AG04450 (cell line): Measurements from ENCODE around the gene TINCR. TPM values are rescaled to one million over a fixed set of nuclear protein-coding genes. Genes with fewer than 3 reads are reported as not detected.
"Not testable (repeated sequence)": the region's sequence is repeated elsewhere in the genome, so short reads cannot be mapped to it uniquely, and the experiment has no call there.

Experiments
- CTCF ChIA-PET: fragments of 300-600, 350-600 bp; formaldehyde crosslinking; extraction: SDS; loops from one replicate; lab custom pipeline; 2022; ENCODE audit warnings: antibody characterized with exemption, inconsistent platforms; lab: Charles Lee
- POLR2A ChIA-PET: fragments of 350-600 bp; formaldehyde crosslinking; extraction: SDS; loops from one replicate; lab custom pipeline; 2021; ENCODE audit warnings: antibody characterized with exemption, inconsistent platforms; lab: Yijun Ruan, JAX
- DNase-seq: peaks from one replicate; pipeline ENCODE4 v3.0.0-alpha.2; 2011; ENCODE audit warnings: low read depth, low spot score
- H3K27ac ChIP-seq: one replicate; pipeline ENCODE4 v1.5.1; 2012; ENCODE audit warnings: low read depth, low read length, control low read depth
- H3K27me3 ChIP-seq: one replicate; pipeline ENCODE4 v1.6.0; 2012; ENCODE audit warnings: low read length; ENCODE audit not compliant: control insufficient read depth, insufficient read depth
- H3K4me3 ChIP-seq: 2 replicates; pipeline ENCODE4 v1.5.1; 2011; ENCODE audit warnings: mild to moderate bottlenecking, low read depth, low read length, control low read depth
- H3K9me3 ChIP-seq: 2 replicates; pipeline ENCODE4 v1.5.1; 2012; ENCODE audit warnings: low read length; ENCODE audit not compliant: control insufficient read depth, insufficient read depth
- polyA plus RNA-seq: library from polyadenylated mRNA; depleted of rRNA; stranded (reverse); fragments of >200 nt; gene quantifications from 2 replicates; pipeline ENCODE4 v1.2.3, GENCODE V29; 2011
- TF ChIP-seq, protein P1 (sequence below): IDR thresholded peaks from 2 replicates; pipeline ENCODE4 v1.5.1; 2011; ENCODE audit warnings: low read depth, low read length, control low read depth, inconsistent platforms

Gene TINCR
- polyA plus RNA-seq, 1 experiment = 0.04 TPM

DNA sequence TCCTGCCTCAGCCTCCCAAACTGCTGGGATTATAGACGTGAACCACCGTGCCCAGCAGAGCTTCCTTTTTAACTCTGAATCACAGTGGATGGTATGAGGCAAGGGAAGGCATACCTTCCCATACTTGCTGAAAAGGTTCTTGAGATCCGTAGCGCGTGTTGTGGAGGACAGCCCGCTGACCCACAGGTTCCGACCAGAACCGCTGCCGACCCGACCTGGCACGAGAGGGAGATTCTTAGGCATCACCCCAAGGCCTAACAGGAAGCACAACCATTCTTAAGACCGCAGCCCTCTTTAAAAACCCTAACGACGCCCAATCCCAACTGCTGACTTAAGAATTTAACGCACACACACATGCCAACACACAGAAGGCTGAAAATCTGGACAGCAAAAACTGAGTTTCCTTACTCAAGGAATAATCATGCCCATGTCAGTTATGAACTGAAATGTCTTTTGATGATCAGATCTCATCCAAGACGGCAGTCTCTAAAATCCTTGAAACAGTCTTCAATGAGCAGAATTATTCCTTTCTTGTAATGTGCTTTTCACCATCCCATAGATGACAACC lies 42.2 kb upstream of the TINCR start:
- no peak for DNase-seq
- Histone ChIP-seq H3K4me3 (no peak overlapping the region), H3K27ac (no peak overlapping the region), H3K27me3 (no peaks in the 10 kb centered on the region), H3K9me3 (no peaks in the 10 kb centered on the region)
- CTCF ChIA-PET = no interaction called here
- TF ChIP-seq, protein P1, sequence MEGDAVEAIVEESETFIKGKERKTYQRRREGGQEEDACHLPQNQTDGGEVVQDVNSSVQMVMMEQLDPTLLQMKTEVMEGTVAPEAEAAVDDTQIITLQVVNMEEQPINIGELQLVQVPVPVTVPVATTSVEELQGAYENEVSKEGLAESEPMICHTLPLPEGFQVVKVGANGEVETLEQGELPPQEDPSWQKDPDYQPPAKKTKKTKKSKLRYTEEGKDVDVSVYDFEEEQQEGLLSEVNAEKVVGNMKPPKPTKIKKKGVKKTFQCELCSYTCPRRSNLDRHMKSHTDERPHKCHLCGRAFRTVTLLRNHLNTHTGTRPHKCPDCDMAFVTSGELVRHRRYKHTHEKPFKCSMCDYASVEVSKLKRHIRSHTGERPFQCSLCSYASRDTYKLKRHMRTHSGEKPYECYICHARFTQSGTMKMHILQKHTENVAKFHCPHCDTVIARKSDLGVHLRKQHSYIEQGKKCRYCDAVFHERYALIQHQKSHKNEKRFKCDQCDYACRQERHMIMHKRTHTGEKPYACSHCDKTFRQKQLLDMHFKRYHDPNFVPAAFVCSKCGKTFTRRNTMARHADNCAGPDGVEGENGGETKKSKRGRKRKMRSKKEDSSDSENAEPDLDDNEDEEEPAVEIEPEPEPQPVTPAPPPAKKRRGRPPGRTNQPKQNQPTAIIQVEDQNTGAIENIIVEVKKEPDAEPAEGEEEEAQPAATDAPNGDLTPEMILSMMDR = no peak
- POLR2A ChIA-PET = no interaction called here

DNA sequence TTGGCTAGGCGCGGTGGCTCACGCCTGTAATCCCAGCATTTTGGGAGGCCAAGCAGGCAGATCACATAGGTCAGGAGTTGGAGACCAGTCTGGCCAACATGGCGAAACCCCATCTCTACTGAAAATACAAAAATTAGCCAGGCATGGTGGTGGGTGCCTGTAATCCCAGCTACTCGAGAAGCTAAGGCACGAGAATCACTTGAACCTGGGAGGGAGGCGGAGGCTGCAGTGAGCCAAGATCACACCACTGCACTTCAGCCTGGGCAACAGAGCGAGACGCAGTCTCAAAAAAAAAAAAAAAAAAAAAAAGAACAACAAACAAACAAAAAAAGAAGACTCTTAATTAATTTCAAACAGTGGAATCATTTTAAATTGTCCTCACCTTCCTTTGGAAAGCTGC lies 41.0 kb upstream of the TINCR start:
- CTCF ChIA-PET = not testable (repeated sequence)

DNA sequence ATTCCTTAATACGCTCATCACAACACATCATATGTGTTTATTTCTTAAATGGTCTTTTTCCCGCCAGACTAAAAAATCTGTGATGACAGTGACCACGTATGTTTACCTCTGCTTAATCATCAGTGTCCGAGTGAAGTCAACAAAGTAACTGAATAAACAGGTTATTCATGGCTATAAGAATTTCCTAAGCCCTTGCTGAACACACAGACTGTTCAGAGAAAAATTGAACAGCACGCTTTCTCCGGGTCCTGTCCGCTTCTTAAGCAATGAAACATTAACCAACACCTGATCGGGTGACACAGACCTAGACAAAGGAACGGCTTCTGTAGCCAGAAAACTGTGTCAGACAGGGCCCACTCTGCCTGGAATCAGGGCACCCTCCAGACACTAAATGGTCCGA lies 40.5 kb upstream of the TINCR start:
- ChIA-PET POLR2A (interaction anchor here (0.6 kb wide), 1 partner anchor 640 kb away, joined by 3 read pairs; the partner anchor contains the start of gene KDM4B), CTCF (no interaction called here)
- TF ChIP-seq, protein P1 = no peak
- Histone ChIP-seq H3K4me3 (no peak overlapping the region), H3K27ac (no peak overlapping the region), H3K9me3 (no peaks in the 10 kb centered on the region), H3K27me3 (no peaks in the 10 kb centered on the region)
- DNase-seq = no peak

More for the DNA sequence above, 41.0 kb upstream of the TINCR start:
- H3K9me3 ChIP-seq, H3K4me3 ChIP-seq, DNase-seq, POLR2A ChIA-PET, H3K27me3 ChIP-seq, H3K27ac ChIP-seq: not testable (repeated sequence)

DNA sequence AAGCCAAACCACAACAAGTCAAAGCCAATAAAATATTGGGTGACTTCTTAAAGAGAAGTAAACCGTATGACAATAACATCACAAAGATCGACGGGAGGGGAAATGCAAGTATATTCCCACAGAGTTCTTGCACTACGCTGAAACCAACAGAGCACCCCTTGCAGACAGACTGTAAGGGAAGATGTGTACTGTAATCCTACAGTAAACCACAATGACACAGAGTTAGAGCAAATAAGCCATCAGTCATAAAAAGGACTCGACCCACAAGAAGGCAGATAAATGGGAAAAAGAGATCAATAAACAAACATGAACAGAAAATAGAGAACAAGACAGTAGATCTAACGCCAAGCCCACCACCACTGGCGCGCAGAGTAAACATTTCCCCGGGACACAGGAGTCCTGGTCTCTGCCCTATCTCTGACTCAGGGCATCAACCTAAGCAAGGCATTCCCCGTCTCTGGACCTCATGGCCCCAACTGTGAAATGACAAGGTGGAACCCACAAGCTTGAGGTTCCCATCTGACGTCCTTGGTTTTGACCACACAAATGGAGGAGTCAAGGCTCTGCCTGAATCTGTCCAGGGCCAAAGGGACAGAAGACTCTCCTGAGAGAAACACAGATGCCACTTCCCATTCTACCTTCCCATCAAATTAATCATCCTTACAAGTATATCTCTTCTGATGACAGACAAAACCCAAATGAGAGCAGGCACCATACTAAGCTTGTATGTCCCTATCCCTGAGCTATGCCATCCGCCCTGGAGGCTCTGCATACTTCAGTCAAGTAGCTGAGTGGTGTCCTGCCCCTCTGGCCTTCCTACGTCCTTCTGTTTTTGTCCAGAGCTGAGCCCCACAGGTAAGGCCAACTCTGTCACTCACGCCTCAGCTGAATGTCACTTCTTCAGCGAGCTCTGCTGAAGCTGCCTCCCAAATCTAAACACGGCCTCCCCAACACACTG lies 39.8 kb upstream of the TINCR start:
- Histone ChIP-seq H3K4me3 (no peak overlapping the region), H3K27me3 (no peaks in the 10 kb centered on the region), H3K9me3 (no peaks in the 10 kb centered on the region), H3K27ac (no peak overlapping the region)
- no peak for DNase-seq
- TF ChIP-seq, protein P1 = no peak
- CTCF ChIA-PET = no interaction called here
- POLR2A ChIA-PET = interaction anchor here (0.6 kb wide), 1 partner anchor 639 kb away, joined by 3 read pairs; the partner anchor contains the start of gene KDM4B

DNA sequence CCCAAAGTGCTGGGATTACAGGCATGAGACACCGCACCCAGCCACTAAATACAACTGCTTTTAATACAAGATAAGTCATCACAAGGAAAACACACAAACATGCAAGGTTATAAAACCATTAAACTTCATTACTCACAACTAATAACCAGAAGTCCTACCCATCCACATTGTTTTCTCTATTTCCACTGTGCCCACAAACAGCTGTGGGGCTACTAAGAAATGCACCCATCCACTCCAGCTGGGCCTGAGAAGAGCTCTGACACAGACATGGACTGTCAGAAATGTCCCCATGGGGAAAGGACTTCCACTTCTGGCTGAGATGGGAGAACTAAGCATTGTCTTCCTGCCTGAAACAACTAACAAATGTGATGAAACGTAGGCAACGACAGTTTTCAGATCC lies 37.6 kb upstream of the TINCR start:
- Histone ChIP-seq H3K9me3 (no peaks in the 10 kb centered on the region), H3K27me3 (no peaks in the 10 kb centered on the region), H3K4me3 (no peak overlapping the region), H3K27ac (no peak overlapping the region)
- ChIA-PET POLR2A (no interaction called here), CTCF (no interaction called here)
- no peak for DNase-seq
- TF ChIP-seq, protein P1 = no peak
